ENCODE data around the gene PIEZO1.

The PIEZO1 gene

DNA sequence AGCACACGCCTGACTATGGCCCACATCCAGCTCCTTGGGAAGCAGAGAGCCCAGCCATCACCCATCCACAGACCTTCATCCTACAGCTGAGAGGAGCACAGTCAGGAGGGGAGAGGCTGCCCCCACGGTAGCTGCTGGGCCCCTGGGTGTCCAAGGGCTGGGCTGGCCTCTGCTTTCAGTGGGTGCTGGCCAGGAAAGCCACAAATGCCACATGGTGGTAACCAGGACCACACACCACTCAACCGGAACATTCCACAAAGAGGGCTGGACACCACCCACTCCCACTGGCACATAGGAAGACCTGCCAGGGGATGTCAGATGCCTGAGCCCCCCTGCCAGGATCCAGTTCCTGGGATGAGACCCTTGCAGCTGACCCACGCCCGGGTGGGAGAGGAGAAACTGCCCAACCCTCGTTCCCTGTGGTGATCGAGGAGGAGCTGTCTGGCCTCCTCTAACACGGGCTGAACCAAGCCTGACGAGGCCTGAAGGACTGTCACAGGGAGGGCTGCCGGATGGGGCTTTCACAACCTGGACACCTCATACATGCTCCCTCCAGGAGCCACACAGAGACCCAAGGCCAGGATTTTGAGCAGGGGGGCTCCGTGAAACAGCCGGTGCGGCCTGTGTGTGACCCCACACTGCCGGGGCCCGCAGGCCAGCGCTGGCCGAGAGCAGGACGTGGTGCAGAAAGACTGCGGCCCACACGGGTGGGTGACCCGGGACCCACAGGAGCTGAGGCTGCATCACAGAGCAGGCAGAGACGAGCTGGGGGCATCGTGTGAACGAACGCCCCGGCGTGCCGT lies 30.7 kb downstream of the PIEZO1 start:
- no peak for DNase-seq (ENCODE audit: low read depth in 2 of 2)

GRCh38 chr16:88753602-88754001 lies 31.4 kb downstream of the PIEZO1 start:
- DNase-seq (ENCODE audit: low read depth in 2 of 2): no peak

GRCh38 chr16:88753191-88753590 lies 31.8 kb downstream of the PIEZO1 start:
- DNase-seq (ENCODE audit: low read depth in 2 of 2): no peak

GRCh38 chr16:88752386-88753002 lies 32.5 kb downstream of the PIEZO1 start:
- DNase-seq (ENCODE audit: low read depth in 2 of 2): no peak

DNA sequence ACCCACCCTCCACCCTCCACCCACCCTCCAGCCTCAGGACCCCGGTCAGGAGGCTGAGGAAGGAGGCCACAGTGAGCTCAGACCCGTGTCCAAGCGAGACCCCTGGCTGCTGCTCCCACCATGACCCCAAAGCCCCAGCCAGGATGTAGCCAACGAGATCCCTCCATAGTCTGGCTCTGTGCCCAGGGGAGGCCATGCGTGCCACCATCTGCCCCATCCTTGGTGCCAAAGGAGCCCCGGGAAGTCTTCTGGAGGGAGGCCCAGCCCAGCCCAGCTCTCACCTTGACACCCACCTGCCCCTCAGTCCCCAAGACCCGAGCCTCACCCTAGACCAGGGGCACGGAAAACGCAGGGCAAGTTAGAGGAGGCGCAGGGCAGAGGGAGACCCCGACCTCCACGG lies 34.2 kb downstream of the PIEZO1 start:
- no peak for DNase-seq (ENCODE audit: low read depth in 2 of 2)

DNA sequence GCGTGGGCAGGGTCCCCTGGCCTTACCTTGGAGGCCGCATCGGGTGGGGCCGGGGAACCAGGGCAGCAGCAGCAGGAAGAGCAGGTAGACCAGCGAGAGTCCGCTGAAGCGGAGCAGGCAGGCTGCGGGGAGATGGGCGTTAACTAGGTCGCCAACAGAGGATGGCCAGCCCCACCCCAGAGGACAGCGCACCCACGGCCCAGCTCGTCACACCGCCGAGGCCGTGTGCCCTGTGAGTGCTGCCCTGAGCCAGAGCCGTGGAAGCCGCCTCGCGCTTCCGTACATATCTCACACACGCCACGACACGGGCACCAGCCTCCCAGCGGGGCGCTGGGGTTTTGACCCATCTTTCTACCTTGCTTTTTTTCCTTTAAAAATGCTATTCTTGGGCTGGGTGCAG lies 35.7 kb downstream of the PIEZO1 start:
- no peak for DNase-seq (ENCODE audit: low read depth in 2 of 2)

- no peak for DNase-seq (ENCODE audit: low read depth in 2 of 2)
These were observed 36.7 kb downstream of the PIEZO1 start for GRCh38 chr16:88748364-88748763.

- peak in 1 of 2 donors; percentile 38 for DNase-seq (ENCODE audit: low read depth in 2 of 2)
These were observed 37.3 kb downstream of the PIEZO1 start for GRCh38 chr16:88747588-88748301.

GRCh38 chr16:88746506-88746905 lies 38.5 kb downstream of the PIEZO1 start:
- DNase-seq (ENCODE audit: low read depth in 2 of 2): no peak

GRCh38 chr16:88744577-88745521 lies 40.2 kb downstream of the PIEZO1 start:
- no peak for DNase-seq (ENCODE audit: low read depth in 2 of 2)

- DNase-seq (ENCODE audit: low read depth in 2 of 2): peak; percentile 46 to 57
These were observed 41.1 kb downstream of the PIEZO1 start for GRCh38 chr16:88743693-88744576.

- no peak for DNase-seq (ENCODE audit: low read depth in 2 of 2)
These were observed 42.0 kb downstream of the PIEZO1 start for GRCh38 chr16:88742896-88743605.

DNA sequence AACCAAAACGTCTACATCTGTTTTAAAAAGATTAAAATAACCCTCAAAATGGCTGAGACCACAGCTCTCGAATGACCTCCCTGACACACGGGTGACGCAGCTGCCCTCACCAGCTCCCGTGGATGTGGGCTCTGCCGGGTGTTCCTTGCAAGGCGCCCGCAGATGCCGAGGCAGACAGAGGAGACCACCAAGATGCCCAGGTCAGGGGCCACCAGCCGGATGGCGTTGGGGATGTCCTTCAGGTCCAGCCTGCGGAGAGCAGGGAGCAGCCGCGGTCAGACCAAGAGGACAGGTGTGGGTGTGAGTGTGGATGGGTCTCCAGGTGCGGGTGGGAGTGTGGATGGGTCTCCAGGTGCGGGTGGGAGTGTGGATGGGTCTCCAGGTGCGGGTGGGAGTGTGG lies 43.7 kb downstream of the PIEZO1 start:
- DNase-seq (ENCODE audit: low read depth in 2 of 2): no peak

DNA sequence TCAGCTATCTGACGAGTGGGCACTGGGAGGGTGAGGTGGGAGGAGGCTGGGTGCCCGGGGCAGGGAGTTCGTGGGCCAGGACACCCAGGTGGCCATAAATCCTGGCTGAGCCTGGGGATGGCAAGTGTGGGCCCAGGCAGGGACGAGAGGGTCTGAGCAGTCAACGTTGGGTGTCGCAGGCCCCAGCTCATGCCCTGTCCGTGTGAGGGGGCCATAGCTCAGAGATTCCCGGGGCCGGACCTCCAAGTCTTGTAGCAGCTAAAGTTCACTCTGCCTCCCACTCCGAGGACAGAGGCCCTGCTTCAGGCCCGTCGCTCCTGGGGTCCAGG lies 44.3 kb downstream of the PIEZO1 start:
- no peak for DNase-seq (ENCODE audit: low read depth in 2 of 2)

DNA sequence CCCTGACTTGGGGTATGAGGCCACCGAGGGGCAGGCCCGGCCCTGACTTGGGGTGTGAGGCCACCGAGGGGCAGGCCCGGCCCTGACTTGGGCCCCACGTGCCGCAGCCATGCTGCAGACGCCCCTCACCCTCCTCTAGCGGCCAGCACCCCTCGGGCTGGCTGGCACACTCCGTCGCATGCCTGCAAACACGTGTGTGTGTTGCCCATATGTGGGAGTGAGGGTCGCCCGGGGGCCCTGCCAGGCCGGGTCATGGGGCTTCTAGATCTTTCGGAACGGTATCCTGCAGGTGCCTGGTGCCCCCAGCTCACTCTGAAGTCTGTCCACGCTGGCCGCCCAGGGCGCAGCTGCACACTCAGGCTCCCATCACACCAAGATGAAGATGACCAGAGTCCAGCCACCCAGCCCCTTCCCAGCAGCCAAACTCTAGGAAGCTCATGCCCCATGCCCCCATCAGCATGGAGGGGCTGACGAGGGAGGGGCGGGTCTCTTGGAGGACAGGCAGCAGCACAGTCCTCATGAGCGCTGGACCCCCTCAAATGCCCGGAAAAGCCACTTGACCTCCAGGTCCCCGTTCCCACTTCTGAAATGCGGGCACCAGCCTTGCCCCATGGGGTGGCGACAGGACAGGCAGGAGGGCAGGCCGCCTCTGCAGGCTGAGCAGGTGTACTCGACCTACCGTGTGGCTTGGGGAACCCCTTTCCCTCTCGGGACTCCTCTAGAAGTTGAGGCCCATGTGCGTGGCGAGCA lies 44.9 kb downstream of the PIEZO1 start:
- DNase-seq (ENCODE audit: low read depth in 2 of 2): no peak

DNA sequence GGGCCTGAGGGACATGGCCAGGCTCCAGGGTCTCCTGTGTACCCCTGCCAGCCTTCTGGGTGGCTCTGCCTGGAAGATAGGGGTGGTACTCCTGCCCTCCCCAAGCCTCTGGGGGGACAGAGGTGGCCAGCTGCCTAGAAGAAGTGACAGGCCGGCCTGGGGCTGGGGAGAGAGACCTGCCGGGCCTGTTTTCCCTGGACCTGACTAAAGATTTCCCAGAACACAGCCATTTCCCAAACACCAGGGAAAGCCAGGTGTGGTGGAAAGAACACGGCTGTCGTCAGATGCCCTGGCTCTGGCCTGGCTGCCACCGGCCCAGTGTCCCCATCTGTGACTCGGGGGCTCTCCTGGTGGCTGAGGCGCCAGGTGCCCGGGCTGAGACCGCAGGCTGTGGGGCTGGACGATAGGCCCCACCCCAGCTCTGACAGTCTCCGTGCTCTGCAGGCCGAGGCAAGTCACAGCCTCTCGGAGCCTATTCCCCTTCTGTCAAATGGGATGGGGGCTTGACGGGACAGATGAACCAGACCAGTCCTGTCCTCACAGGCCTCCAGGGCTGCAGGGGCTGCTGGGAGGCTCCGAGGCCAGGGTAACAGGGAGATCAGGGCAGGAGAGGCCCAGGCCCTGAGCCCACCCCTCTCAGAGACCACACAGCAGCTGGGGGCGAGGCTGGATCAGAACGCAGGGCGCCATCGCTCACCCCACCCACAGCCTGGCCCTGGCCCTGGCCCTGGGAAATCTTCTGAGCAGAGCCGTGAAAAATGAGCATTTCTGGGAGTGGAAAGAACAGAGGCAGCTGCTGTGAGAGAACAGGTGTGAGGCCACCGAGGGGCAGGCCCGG lies 45.7 kb downstream of the PIEZO1 start:
- DNase-seq (ENCODE audit: low read depth in 2 of 2): no peak

DNA sequence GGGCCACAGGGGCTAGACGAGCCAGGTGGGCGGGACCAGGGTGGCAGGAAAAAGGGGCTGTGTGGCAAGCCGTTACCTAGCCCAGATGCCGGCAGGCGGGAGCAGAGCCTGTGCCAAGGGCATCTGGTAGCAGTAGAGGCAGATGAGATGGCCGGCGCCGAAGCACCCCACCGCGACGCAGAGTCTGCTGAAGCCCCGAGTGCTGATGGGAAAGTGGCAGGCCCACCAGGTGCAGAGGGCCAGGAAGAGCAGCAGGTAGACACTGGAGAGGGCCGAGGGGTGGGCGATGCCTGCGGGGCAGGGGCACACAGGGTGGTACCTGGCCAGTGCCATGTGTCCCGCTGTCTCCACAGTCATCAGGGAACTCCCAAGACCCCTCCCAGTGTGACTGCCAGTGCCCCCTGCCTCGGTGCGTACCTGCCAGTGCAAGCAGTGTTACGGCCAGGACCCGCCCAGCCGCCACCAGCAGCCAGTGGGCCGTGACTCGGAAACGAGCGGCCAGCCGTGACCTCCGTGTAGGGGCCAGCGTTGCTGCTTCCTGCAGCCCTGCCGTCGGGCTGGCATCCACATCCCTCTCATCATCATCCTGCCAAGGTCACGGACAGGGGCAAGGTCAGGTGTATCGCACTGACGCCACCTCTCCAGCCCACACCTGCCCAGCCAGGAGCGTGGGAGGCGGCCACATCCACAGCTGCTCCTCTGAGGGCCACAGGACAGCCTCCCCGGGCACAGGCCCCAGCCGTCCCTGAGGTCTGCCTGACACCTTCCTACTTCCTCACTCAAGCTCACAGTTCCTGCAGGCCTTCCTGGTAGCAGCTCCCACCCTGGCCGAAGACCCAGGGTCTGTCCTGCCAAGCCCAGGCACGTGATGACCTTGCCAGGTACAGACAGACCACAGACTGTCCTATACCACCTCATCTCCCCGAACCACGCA lies 46.6 kb downstream of the PIEZO1 start:
- no peak for DNase-seq (ENCODE audit: low read depth in 2 of 2)
